ENCODE measurements around the gene ALPG. TPM values are rescaled to one million over a fixed set of nuclear protein-coding genes. Genes with fewer than 3 reads are reported as not detected.

ALPG gene
- total RNA-seq, 1 donor from 2014 or later = not detected

- no peak for DNase-seq (ENCODE audit: low read depth)
These were observed 49.9 kb downstream of the ALPG start for GRCh38 chr2:232456296-232457120.

- no peak for DNase-seq (ENCODE audit: low read depth)
These were observed 50.7 kb downstream of the ALPG start for GRCh38 chr2:232457121-232458011.

GRCh38 chr2:232458051-232458660, 51.5 kb downstream of the ALPG start:
- no peak for DNase-seq (ENCODE audit: low read depth)

DNA sequence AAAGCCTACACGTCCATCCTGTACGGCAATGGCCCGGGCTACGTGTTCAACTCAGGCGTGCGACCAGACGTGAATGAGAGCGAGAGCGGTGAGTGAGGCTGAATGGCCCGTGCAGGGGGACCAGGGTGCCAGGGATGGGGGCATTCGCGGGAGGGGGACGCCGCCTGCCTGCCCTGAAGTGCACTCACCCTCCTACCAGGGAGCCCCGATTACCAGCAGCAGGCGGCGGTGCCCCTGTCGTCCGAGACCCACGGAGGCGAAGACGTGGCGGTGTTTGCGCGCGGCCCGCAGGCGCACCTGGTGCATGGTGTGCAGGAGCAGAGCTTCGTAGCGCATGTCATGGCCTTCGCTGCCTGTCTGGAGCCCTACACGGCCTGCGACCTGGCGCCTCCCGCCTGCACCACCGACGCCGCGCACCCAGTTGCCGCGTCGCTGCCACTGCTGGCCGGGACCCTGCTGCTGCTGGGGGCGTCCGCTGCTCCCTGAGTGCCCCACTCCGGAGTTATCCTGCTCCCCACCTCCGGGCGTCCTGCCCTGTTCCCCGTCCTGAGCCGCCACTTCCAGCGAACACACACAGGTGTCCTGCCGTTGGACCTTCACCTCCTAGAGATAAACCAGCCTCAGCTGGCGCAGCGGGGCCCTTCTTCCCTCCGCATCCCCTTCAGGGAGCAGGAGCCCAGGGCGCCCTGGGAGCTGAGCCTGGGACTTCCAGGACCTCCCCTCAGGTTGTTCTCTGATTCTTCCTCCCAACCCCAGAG, 52.2 kb downstream of the ALPG start:
- no peak for DNase-seq (ENCODE audit: low read depth)

DNA sequence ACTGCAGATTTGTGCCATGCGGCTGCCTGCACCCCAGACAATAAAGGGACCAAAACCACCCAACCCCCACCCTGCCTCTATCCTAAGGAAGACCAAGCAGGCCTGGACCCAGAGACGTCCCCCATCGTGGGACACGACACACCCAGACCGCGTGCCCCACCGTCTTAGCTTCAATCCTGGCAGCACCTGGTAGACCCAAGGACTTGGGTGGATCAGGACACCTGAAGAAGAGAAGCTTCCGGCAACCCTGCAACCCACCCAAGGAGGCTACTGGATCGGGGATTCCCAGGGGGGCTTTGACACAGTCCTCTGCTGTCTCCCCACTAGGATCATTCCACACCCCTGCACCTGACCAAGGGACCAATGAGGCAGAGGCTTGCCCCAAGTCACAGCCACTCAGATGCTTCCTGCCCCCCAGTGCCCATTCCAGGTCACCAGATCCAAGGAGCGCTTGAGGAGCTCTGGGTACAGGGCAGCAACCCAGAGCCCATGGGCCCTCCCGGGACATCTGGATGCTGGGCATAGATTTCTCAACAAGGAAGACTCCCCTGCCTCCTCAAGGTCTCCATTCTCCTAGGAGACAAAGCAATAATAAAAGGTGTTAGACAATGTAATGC, 52.9 kb downstream of the ALPG start:
- no peak for DNase-seq (ENCODE audit: low read depth)

DNA sequence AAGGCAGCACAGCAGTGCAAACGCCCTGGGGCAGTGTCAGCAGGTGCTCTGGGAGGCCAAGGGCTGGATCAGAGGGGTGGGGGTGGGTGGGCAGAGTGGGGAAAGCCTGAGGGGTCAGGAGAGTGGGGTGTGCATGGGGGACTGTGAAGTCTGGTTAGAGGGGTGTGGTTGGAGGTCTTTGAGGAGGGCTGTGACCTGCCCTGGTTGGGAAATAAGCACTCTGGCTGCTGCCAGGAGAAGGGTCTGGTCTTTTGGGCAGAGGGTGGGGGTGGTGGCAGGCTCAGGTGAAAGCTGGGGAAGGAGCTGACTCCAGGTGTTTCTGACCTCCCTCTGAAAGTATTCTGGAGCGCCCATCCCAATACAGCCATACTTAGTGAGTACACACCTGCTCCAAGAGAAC, 53.5 kb downstream of the ALPG start:
- DNase-seq (ENCODE audit: low read depth) = no peak

Other genes with a start within 250 kb of the ALPG start
- not detected in 2 replicates for gene ALPP, start 28.1 kb upstream of the ALPG start, total RNA-seq
- gene ALPI, start 49.3 kb downstream of the ALPG start, total RNA-seq = not detected in 2 replicates
- gene ECEL1, start 81.0 kb downstream of the ALPG start, total RNA-seq = 0.10 TPM in 1 of 2 replicates, not detected in the other
- 2.5 and 6.5 TPM in 2 replicates for gene PRSS56, start 113.5 kb downstream of the ALPG start, total RNA-seq
- 273 and 339 TPM in 2 replicates for gene CHRND, start 119.3 kb downstream of the ALPG start, total RNA-seq
- 697 and 1,132 TPM in 2 replicates for gene CHRNG, start 132.8 kb downstream of the ALPG start, total RNA-seq
- 2.1 and 3.0 TPM in 2 replicates for gene TIGD1, start 143.7 kb downstream of the ALPG start, total RNA-seq
- 119 and 122 TPM in 2 replicates for gene EIF4E2, start 143.8 kb downstream of the ALPG start, total RNA-seq
- gene EFHD1, start 226.8 kb downstream of the ALPG start, total RNA-seq = 0.29 TPM in 1 of 2 replicates, not detected in the other

All from myocyte (in vitro differentiated cells).